Uterus (tissue), 4 donors: ENCODE results near the gene SIN3A. TPM values are rescaled to one million over a fixed set of nuclear protein-coding genes. Genes with fewer than 3 reads are reported as not detected.
"Not testable (repeated sequence)": the region's sequence is repeated elsewhere in the genome, so short reads cannot be mapped to it uniquely, and the experiment has no call there.

Experiments used
- DNase-seq, 2 donors: peaks; one replicate each; pipeline ENCODE4 v3.0.0-alpha.2; 2019 to 2020
- H3K27ac ChIP-seq, 2 donors: fragments of 200-600 bp; sonication (generic); 1 replicate in 1 of 2; 2 replicates in 1 of 2; pipeline ENCODE4 v1.5.1; 2016 to 2018
- H3K27me3 ChIP-seq, 2 donors: fragments of 200-600 bp; sonication (generic); one replicate each; pipeline ENCODE4 v1.5.1; 2018 to 2019; ENCODE audit warnings: control low read depth in 1 of 2
- H3K36me3 ChIP-seq, 2 donors: fragments of 200-600 bp; sonication (generic); one replicate each; pipeline ENCODE4 v1.5.1; 2019; ENCODE audit warnings: control low read depth in 1 of 2
- H3K4me1 ChIP-seq, 2 donors: fragments of 200-600 bp; sonication (generic); one replicate each; pipeline ENCODE4 v1.5.1; 2018 to 2019; ENCODE audit warnings: control low read depth in 1 of 2
- H3K4me3 ChIP-seq, 2 donors: fragments of 200-600 bp; sonication (generic); 1 replicate in 1 of 2; 2 replicates in 1 of 2; pipeline ENCODE4 v1.5.1; 2018 to 2019; ENCODE audit warnings: mild to moderate bottlenecking in 1 of 2
- H3K9me3 ChIP-seq, 2 donors: fragments of 200-600 bp; sonication (generic); one replicate each; pipeline ENCODE4 v1.5.1; 2019; ENCODE audit warnings: control low read depth in 1 of 2
- POLR2A ChIP-seq, 2 donors: fragments of 450-650 bp; IDR thresholded peaks; one replicate each; pipeline ENCODE4 v1.6.1; 2016; ENCODE audit warnings: antibody characterized with exemption in 2 of 2, mild to moderate bottlenecking in 1 of 2, moderate library complexity in 1 of 2
- intact Hi-C: fragments of 100-400 bp; cut with DNase I; formaldehyde crosslinking; loops from one replicate; pipeline ENCODE4 v1.15.1; 2023; ENCODE audit warnings: low total_unique reads
- total RNA-seq, 4 donors: library from RNA; depleted of rRNA in 3 of 4; stranded (reverse); fragments of >200 nt in 3 of 4; gene quantifications; one replicate each; pipeline versions ENCODE4 v1.1.0 to v1.2.4, GENCODE V29; 2014 to 2023
- TF ChIP-seq, protein P1 (sequence below), 4 experiments: fragments of 200-600 bp in 2 of 4; fragments of 450-650 bp in 2 of 4; sonication (generic) in 2 of 4; IDR thresholded peaks; one replicate each; pipeline ENCODE4 v1.5.1; 2016 to 2019; ENCODE audit warnings: antibody characterized with exemption in 4 of 4, mild to moderate bottlenecking in 2 of 4, moderate library complexity in 1 of 4
- donor health status: DM: yes; HTN: yes; CAD: no.

Gene SIN3A
- total RNA-seq, 4 donors from 2014 or later: 20.3 to 116 (median 55.2) TPM

DNA sequence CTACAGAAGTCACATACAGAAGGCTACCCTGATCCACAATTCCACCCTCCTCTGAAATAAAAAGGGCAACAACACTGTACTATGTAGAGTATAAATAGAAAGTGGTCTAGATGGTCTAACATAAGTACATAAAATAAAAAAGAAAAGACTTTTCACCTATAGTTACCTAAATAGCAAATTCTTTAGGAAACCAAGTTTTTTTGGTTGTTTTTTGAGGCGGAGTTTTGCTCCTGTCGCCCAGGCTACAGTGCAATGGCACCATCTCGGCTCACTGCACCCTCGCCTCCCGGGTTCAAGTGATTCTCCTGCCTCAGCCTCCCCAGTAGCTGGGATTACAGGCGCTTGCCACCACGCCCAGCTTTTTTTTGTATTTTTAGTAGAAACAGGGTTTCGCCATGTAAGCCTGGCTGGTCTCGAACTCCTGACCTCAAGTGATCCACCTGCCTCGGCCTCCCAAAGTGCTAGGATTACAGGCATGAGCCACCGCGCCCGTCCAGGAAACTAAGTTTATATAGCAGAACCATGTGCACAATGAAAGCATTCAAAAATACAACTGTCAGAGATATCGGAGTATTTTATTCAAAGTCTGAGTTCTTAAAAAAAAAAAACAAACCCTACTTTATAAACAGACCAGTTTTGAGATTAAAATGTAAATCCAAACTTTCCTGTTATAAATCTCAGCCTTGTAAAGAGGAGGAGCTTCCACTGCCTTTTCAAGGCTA is 1.7 kb downstream of the SIN3A start:
- no peaks in the 10 kb centered on the region for H3K36me3 ChIP-seq
- H3K27ac ChIP-seq: peak overlapping the region; percentile 99 to 100
- peak in 1 of 2 donors; percentile 23 for DNase-seq
- TF ChIP-seq POLR2A (IDR thresholded peaks at IDR 0.05): no peak
- TF ChIP-seq, protein P1, sequence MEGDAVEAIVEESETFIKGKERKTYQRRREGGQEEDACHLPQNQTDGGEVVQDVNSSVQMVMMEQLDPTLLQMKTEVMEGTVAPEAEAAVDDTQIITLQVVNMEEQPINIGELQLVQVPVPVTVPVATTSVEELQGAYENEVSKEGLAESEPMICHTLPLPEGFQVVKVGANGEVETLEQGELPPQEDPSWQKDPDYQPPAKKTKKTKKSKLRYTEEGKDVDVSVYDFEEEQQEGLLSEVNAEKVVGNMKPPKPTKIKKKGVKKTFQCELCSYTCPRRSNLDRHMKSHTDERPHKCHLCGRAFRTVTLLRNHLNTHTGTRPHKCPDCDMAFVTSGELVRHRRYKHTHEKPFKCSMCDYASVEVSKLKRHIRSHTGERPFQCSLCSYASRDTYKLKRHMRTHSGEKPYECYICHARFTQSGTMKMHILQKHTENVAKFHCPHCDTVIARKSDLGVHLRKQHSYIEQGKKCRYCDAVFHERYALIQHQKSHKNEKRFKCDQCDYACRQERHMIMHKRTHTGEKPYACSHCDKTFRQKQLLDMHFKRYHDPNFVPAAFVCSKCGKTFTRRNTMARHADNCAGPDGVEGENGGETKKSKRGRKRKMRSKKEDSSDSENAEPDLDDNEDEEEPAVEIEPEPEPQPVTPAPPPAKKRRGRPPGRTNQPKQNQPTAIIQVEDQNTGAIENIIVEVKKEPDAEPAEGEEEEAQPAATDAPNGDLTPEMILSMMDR (IDR thresholded peaks at IDR 0.05): no peak
- intact Hi-C loops: no loop called here
- H3K4me3 ChIP-seq: peak overlapping the region; percentile 83 to 97
- H3K27me3 ChIP-seq: no peaks in the 10 kb centered on the region
- H3K9me3 ChIP-seq: no peaks in the 10 kb centered on the region
- peaks cover 6 to 7% of the 10 kb centered on the region in 2 donors for H3K4me1 ChIP-seq

- DNase-seq, intact Hi-C loops, H3K4me3 ChIP-seq, H3K9me3 ChIP-seq, H3K27ac ChIP-seq, H3K4me1 ChIP-seq, H3K27me3 ChIP-seq, H3K36me3 ChIP-seq: not testable (repeated sequence)
Observed at GRCh38 chr15:75448171-75448570, 3.3 kb downstream of the SIN3A start.

DNA sequence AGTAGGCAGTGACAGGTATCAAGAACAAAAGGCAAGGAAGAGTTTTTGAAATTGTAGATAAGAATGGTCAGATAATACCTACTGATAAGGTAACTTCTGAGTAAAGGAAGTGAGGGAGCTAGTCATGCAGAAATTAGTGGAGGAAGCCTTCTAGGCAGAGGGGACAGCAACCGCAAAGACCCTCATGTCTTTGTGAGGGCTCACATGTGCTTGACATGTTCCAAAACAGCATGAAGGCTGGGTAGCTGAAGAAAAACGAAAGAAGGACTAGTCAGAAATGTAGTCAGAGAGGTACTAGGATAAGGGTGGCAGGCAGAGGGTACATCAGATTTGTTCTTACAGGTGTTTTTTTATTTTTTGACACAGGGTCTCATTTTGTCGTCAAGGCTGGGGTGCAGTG is 5.3 kb downstream of the SIN3A start:
- no peak for DNase-seq
- TF ChIP-seq, protein P1 (IDR thresholded peaks at IDR 0.05): no peak
- no peak for TF ChIP-seq POLR2A (IDR thresholded peaks at IDR 0.05)
- Histone ChIP-seq H3K4me3 (no peak overlapping the region), H3K27me3 (no peaks in the 10 kb centered on the region), H3K36me3 (no peaks in the 10 kb centered on the region), H3K9me3 (no peaks in the 10 kb centered on the region), H3K27ac (no peak overlapping the region), H3K4me1 (peaks cover 7 to 10% of the 10 kb centered on the region in 2 donors)
- intact Hi-C loops: no loop called here

DNA sequence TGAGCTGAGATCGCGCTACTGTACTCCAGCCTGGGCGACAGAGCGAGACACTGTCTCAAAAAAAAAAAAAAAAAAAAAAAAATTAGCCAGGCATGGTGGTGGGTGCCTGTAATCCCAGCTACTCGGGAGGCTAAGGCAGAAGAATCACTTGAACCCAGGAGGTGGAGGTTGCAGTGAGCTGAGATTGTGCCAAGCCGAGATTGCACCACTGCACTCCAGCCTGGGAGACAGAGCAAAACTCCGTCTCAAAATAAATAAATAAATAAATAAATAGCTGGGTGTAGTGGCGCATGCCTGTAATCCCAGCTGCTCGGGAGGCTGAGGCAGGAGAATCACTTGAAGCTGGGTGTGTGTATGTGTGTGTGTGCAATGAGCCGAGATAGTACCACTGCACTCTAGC is 6.2 kb downstream of the SIN3A start:
- DNase-seq, intact Hi-C loops, H3K4me1 ChIP-seq, H3K27ac ChIP-seq, H3K36me3 ChIP-seq, H3K9me3 ChIP-seq, H3K27me3 ChIP-seq, H3K4me3 ChIP-seq: not testable (repeated sequence)

GRCh38 chr15:75443972-75444453 is 7.5 kb downstream of the SIN3A start:
- H3K4me1 ChIP-seq, H3K27me3 ChIP-seq, H3K9me3 ChIP-seq, H3K4me3 ChIP-seq, H3K27ac ChIP-seq, H3K36me3 ChIP-seq, intact Hi-C loops, DNase-seq: not testable (repeated sequence)

DNA sequence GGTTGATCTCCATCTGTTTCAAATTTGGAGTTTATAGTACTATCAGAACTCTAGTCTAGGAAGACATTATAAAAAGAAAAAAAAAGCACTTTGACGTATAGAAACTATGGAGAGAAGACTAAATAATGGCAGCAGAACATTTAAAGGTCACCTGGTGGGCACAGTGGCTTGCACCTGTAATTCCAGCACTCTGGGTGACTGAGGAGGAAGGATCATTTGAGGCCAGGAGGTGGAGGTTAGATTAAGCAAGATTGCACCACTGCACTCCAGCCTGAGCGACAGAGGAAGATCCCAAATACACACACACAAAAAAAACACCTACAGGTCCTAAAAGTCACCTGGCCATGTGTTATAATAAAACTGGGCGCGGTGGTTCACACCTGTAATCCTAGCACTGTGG is 13.8 kb downstream of the SIN3A start:
- intact Hi-C loops: no loop called here
- no peak overlapping the region for H3K4me3 ChIP-seq
- H3K36me3 ChIP-seq: no peaks in the 10 kb centered on the region
- no peak overlapping the region for H3K27ac ChIP-seq
- no peak for DNase-seq
- TF ChIP-seq, protein P1 (IDR thresholded peaks at IDR 0.05): no peak
- TF ChIP-seq POLR2A (IDR thresholded peaks at IDR 0.05): no peak
- H3K4me1 ChIP-seq: no peaks in the 10 kb centered on the region
- no peaks in the 10 kb centered on the region for H3K27me3 ChIP-seq
- no peaks in the 10 kb centered on the region for H3K9me3 ChIP-seq

DNA sequence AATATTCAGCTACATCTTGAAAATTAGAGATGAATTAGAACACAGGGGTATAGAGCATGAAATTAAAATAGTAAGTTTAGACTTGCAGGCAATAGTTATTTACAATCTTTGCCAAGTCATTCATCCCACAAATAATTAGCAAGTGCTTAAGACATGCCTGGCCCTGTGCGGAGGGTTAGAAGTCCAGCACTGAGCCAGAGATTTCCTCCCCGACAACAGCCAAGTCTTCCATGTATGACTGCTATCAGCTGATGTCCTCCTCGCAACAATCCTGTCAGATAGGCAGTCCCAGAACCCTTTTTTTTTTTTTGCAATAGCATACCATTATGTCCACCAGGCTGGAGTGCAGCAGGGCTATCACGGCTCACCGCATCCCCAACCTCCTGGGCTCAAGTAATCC is 14.6 kb downstream of the SIN3A start:
- Histone ChIP-seq H3K4me3 (no peak overlapping the region), H3K27me3 (no peaks in the 10 kb centered on the region), H3K27ac (no peak overlapping the region), H3K9me3 (no peaks in the 10 kb centered on the region), H3K4me1 (no peaks in the 10 kb centered on the region), H3K36me3 (no peaks in the 10 kb centered on the region)
- DNase-seq: no peak
- TF ChIP-seq POLR2A (IDR thresholded peaks at IDR 0.05): no peak
- TF ChIP-seq, protein P1 (IDR thresholded peaks at IDR 0.05): no peak
- intact Hi-C loops: no loop called here
